ENCODE results near the gene ANGPT4.

ANGPT4 gene

DNA sequence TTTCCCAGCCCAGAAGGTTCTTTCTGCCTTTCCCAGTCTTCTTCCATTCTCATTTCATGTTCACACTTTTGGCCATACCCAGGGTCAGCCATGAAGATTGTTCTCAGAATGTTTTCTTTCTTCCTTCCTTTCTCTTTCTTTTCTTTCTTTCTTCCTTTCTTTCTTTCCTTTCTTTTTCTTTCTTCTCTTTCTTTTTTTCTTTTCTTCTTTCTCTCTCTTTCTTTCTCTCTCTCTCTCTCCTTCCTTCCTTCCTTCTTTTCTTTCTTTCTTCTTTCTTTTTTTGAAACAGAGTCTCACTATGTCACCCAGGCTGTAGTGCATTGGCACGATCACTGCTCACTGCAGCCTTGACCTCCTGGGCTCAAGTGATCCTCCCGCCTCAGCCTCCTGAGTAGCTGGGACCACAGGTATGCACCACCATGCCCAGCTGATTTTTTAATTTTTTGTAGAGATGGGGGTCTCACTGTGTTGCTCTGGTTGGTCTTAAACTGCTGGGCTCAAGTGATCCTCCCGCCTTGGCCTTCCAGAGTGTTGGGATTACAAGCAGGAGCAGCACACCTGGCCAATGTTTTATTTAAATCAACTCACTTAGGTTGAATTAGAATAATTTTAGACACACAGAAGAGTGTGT lies 95.7 kb downstream of the ANGPT4 start:
- in situ Hi-C loops (cut with HindIII; ENCODE audit: low pct_unique_long_range_greater_than_20kb, low sequenced_read_pairs): no loop called here
- no peak for DNase-seq (ENCODE audit: low read depth in 1 of 2, low spot score in 1 of 2)
- TF ChIP-seq JUND (IDR thresholded peaks at IDR 0.05; ENCODE audit: low read depth): no peak

Measured in T47D (cell line).